ENCODE data around the gene SCAF8.

DNA sequence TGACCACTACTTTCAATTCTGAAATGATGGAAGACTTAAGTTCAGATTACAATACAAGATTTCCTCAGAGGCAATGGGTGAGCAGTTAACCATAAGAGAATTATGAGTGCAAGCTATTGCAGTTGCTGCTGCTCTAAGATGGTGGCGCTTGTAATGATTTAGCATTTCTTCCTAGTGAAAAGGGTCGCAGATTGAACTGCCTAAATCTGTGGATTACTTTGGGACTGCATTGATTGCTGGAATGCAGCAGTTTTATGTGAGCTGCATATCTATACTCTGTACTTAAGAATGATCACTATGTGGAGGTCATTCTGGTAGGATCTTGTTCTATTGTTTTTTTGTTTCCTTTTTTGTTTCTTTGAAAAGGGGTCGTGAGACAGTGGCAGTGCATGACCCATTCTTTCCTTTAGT lies 5.3 kb downstream of the SCAF8 start:
- no peak for TF ChIP-seq POLR2AphosphoS5 (IDR thresholded peaks at IDR 0.05)
- TF ChIP-seq, protein P1, sequence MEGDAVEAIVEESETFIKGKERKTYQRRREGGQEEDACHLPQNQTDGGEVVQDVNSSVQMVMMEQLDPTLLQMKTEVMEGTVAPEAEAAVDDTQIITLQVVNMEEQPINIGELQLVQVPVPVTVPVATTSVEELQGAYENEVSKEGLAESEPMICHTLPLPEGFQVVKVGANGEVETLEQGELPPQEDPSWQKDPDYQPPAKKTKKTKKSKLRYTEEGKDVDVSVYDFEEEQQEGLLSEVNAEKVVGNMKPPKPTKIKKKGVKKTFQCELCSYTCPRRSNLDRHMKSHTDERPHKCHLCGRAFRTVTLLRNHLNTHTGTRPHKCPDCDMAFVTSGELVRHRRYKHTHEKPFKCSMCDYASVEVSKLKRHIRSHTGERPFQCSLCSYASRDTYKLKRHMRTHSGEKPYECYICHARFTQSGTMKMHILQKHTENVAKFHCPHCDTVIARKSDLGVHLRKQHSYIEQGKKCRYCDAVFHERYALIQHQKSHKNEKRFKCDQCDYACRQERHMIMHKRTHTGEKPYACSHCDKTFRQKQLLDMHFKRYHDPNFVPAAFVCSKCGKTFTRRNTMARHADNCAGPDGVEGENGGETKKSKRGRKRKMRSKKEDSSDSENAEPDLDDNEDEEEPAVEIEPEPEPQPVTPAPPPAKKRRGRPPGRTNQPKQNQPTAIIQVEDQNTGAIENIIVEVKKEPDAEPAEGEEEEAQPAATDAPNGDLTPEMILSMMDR (IDR thresholded peaks at IDR 0.05; ENCODE audit: poor library complexity, severe bottlenecking) = no peak
